HG02840 (cell line): ENCODE data around the gene CDH6.

Experiments used
- ATAC-seq: cut with Tn5 transposase; IDR thresholded peaks from one replicate; pipeline ENCODE4 v1.9.1; 2021; ENCODE audit warnings: mild to moderate bottlenecking, moderate library complexity, moderate number of reproducible peaks; ENCODE audit not compliant: unreplicated experiment, low FRiP score

CDH6 gene

DNA sequence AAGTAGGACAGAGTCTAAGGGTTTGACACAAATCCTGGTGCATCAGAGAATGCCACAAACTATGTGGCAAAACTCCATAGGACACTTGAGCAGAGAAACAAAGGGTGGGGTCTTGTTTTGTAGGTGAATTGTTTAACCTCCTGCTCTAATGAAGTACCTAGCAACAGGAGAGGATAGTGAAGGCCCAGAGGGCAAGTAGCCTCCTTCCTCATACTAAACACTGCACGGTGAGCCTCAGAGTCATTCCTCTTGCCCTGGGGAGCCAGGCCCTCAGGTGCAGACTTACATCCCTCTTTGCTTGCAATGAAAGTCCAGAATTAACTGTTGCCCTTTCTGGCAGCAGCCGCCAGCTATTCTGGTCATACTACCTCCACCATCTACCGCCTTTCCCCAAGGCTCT is 172.3 kb downstream of the CDH6 start:
- no peak for ATAC-seq

DNA sequence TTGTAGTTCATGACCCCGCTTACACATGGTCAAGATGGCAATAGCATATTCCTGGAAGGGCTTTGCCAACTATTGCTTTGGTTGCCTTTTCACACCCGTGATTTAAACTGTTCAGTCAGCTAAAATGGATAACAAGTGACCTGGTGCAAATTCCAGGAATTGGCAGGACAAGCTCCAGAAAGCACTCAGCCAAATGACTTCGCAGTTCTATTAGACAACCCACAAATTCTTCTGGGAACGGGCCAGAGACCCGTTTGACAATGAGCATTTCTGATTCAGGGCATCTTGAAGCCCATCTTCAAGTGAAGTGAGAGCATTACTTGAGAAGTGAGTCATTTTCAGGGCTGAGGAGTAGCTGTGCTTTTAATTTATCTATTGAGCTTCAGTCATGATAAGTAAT is 173.5 kb downstream of the CDH6 start:
- ATAC-seq: no peak

DNA sequence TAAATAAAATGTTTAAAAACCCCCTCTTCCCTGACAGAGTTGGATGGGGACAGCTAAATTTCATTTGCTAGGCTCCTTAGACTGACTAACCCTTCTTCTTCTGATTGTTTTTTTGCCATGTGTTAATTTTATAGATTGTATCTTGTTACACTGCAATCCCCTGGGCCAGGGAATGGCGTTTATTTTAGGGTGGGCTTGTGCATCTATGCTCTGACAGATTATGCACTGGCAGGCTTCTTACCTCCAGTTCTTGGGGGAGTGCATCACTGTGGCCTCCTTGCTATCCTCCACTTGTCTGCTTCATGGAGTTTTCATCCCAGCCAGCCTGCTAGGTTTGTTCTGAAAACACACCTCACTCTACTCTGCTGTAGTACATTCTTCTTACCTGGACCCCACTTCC is 178.6 kb downstream of the CDH6 start:
- ATAC-seq: no peak

DNA sequence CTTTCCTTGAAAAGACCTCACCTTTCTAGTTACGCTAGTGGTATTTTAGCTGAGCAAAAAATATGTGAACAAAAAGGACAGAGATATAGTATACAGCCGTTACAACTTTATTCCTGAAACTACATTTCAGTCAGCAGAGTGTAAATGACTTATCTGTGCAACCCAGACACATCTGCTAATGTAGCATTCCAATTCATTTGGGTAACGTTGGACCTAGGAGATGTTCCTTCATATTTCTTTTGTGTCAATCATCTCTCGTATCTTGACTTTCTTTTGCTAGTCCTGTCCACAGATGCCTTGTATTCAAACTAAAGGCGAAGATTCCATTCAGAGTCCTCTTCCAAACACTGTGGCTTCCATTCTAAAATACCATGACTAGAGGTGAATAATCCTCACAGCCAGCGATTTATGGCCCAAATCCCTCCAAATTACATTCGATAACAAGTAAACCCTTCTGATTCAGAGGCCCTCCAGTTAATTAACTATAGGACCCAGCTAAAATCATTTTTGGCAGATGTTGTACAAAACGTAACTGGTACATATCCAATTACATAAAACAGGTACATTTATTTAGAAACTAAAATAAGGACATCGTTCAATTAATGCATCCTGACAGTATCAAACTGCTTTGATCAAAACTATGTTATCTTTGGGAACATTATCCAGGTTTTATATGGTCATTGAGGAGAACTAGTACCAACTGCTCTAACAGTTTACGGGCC is 182.7 kb downstream of the CDH6 start:
- ATAC-seq: no peak

DNA sequence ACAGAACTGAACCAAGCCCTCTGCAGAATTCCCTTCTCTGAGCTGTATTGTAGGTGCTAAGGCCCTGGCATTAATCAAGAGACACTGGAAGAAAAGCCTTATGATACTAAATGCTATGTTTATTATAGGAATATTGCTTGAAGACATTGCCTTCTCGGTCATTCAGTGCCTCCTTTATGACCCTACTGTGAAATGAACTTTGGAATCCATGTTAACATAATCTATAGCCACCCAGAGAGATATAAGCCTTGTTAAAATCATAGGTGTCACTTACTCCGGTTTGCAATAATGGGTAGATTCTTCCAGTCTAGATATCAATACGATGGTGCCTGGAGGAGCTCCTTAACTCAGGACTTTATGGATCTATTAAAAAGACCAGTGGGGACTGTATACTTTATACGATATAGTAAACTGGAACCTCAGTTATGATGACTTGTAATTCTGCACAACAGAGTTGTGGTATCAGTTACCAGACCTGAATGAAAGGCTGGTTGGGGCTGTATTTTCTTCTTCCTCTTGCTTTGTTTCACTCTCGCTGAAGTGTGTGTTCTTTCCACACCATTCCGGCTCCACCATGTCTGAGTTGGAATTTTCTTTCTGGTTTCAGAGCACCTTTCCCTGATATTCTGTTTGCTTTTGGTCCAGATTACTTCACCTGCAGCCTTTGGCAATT is 183.9 kb downstream of the CDH6 start:
- ATAC-seq: no peak

DNA sequence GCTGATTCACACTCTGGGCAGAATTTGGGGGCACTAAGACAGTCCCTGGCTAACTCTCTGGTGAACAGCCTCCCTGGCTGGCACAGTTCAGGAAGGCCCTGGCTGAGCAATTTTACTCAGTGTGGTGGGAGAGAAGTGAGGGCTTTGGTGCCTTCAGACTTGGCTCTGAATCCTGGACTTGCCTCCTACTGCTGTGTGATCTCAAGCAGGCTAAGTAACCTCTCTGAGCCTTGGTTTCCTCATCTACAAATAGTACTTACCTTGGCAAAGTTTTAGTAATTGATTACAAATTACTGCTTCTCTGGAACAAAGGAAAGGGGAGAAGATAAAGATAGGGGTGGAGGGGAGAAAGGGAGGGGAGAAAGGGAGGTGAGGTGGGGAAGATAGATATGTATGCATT is 184.7 kb downstream of the CDH6 start:
- no peak for ATAC-seq
